ENCODE results near the gene CDC14A.
"Not testable (repeated sequence)": the region's sequence is repeated elsewhere in the genome, so short reads cannot be mapped to it uniquely, and the experiment has no call there.

Gene CDC14A

GRCh38 chr1:100398648-100399047 lies 46.3 kb downstream of the CDC14A start:
- Histone ChIP-seq H3K27ac (ENCODE audit: low read depth, low read length) (no peak overlapping the region), H3K4me3 (ENCODE audit: low read length) (no peak overlapping the region), H3K9ac (ENCODE audit: low read length) (no peak overlapping the region), H3K4me1 (ENCODE audit: control insufficient read depth, insufficient read depth, low read length) (no peaks in the 10 kb centered on the region), H3K36me3 (ENCODE audit: control insufficient read depth, insufficient read depth, low read length) (no peaks in the 10 kb centered on the region), H3K27me3 (ENCODE audit: control insufficient read depth, insufficient read depth, low read length) (no peaks in the 10 kb centered on the region)

- Histone ChIP-seq H3K4me1 (ENCODE audit: control insufficient read depth, insufficient read depth, low read length) (no peaks in the 10 kb centered on the region), H3K27me3 (ENCODE audit: control insufficient read depth, insufficient read depth, low read length) (no peaks in the 10 kb centered on the region), H3K9ac (ENCODE audit: low read length) (no peak overlapping the region), H3K36me3 (ENCODE audit: control insufficient read depth, insufficient read depth, low read length) (no peaks in the 10 kb centered on the region), H3K4me3 (ENCODE audit: low read length) (no peak overlapping the region), H3K27ac (ENCODE audit: low read depth, low read length) (no peak overlapping the region)
Measured at GRCh38 chr1:100400404-100400803, 48.1 kb downstream of the CDC14A start.

GRCh38 chr1:100404821-100405220 lies 52.5 kb downstream of the CDC14A start:
- Histone ChIP-seq H3K4me3 (ENCODE audit: low read length) (no peak overlapping the region), H3K27ac (ENCODE audit: low read depth, low read length) (no peak overlapping the region), H3K4me1 (ENCODE audit: control insufficient read depth, insufficient read depth, low read length) (no peaks in the 10 kb centered on the region)

GRCh38 chr1:100405902-100406301 lies 53.6 kb downstream of the CDC14A start:
- not testable (repeated sequence) for H3K9ac ChIP-seq (ENCODE audit: low read length); H3K27me3 ChIP-seq (ENCODE audit: control insufficient read depth, insufficient read depth, low read length); H3K27ac ChIP-seq (ENCODE audit: low read depth, low read length); H3K4me3 ChIP-seq (ENCODE audit: low read length); H3K4me1 ChIP-seq (ENCODE audit: control insufficient read depth, insufficient read depth, low read length); H3K36me3 ChIP-seq (ENCODE audit: control insufficient read depth, insufficient read depth, low read length)

More at GRCh38 chr1:100404821-100405220, 52.5 kb downstream of the CDC14A start:
- Histone ChIP-seq H3K36me3 (ENCODE audit: control insufficient read depth, insufficient read depth, low read length) (no peaks in the 10 kb centered on the region), H3K27me3 (ENCODE audit: control insufficient read depth, insufficient read depth, low read length) (no peaks in the 10 kb centered on the region), H3K9ac (ENCODE audit: low read length) (no peak overlapping the region)

GRCh38 chr1:100407390-100407789 lies 55.1 kb downstream of the CDC14A start:
- not testable (repeated sequence) for H3K27ac ChIP-seq (ENCODE audit: low read depth, low read length); H3K9ac ChIP-seq (ENCODE audit: low read length); H3K36me3 ChIP-seq (ENCODE audit: control insufficient read depth, insufficient read depth, low read length); H3K27me3 ChIP-seq (ENCODE audit: control insufficient read depth, insufficient read depth, low read length); H3K4me1 ChIP-seq (ENCODE audit: control insufficient read depth, insufficient read depth, low read length); H3K4me3 ChIP-seq (ENCODE audit: low read length)

- H3K4me3 ChIP-seq (ENCODE audit: low read length), result no peak overlapping the region
- H3K9ac ChIP-seq (ENCODE audit: low read length), result no peak overlapping the region
- no peaks in the 10 kb centered on the region for H3K4me1 ChIP-seq (ENCODE audit: control insufficient read depth, insufficient read depth, low read length)
- peaks cover 2% of the 10 kb centered on the region for H3K36me3 ChIP-seq (ENCODE audit: control insufficient read depth, insufficient read depth, low read length)
- H3K27me3 ChIP-seq (ENCODE audit: control insufficient read depth, insufficient read depth, low read length), result no peaks in the 10 kb centered on the region
- no peak overlapping the region for H3K27ac ChIP-seq (ENCODE audit: low read depth, low read length)
Measured at GRCh38 chr1:100411019-100411418, 58.7 kb downstream of the CDC14A start.

- H3K9ac ChIP-seq (ENCODE audit: low read length), result no peak overlapping the region
- H3K4me1 ChIP-seq (ENCODE audit: control insufficient read depth, insufficient read depth, low read length), result no peaks in the 10 kb centered on the region
- no peak overlapping the region for H3K4me3 ChIP-seq (ENCODE audit: low read length)
- H3K27me3 ChIP-seq (ENCODE audit: control insufficient read depth, insufficient read depth, low read length), result no peaks in the 10 kb centered on the region
- no peak overlapping the region for H3K27ac ChIP-seq (ENCODE audit: low read depth, low read length)
- peaks cover 2% of the 10 kb centered on the region for H3K36me3 ChIP-seq (ENCODE audit: control insufficient read depth, insufficient read depth, low read length)
Measured at GRCh38 chr1:100411574-100411973, 59.3 kb downstream of the CDC14A start.

GRCh38 chr1:100413035-100413434 lies 60.7 kb downstream of the CDC14A start:
- Histone ChIP-seq H3K27me3 (ENCODE audit: control insufficient read depth, insufficient read depth, low read length) (no peaks in the 10 kb centered on the region), H3K27ac (ENCODE audit: low read depth, low read length) (no peak overlapping the region), H3K4me3 (ENCODE audit: low read length) (no peak overlapping the region), H3K9ac (ENCODE audit: low read length) (no peak overlapping the region), H3K4me1 (ENCODE audit: control insufficient read depth, insufficient read depth, low read length) (no peaks in the 10 kb centered on the region), H3K36me3 (ENCODE audit: control insufficient read depth, insufficient read depth, low read length) (peaks cover 2% of the 10 kb centered on the region)

GRCh38 chr1:100414693-100415497 lies 62.6 kb downstream of the CDC14A start:
- Histone ChIP-seq H3K27me3 (ENCODE audit: control insufficient read depth, insufficient read depth, low read length) (no peaks in the 10 kb centered on the region), H3K4me3 (ENCODE audit: low read length) (no peak overlapping the region), H3K4me1 (ENCODE audit: control insufficient read depth, insufficient read depth, low read length) (no peaks in the 10 kb centered on the region), H3K27ac (ENCODE audit: low read depth, low read length) (no peak overlapping the region), H3K9ac (ENCODE audit: low read length) (no peak overlapping the region), H3K36me3 (ENCODE audit: control insufficient read depth, insufficient read depth, low read length) (peaks cover 2% of the 10 kb centered on the region)

- H3K4me1 ChIP-seq (ENCODE audit: control insufficient read depth, insufficient read depth, low read length), result no peaks in the 10 kb centered on the region
- no peak overlapping the region for H3K9ac ChIP-seq (ENCODE audit: low read length)
- no peaks in the 10 kb centered on the region for H3K27me3 ChIP-seq (ENCODE audit: control insufficient read depth, insufficient read depth, low read length)
- H3K27ac ChIP-seq (ENCODE audit: low read depth, low read length), result no peak overlapping the region
- H3K4me3 ChIP-seq (ENCODE audit: low read length), result no peak overlapping the region
- peaks cover 2% of the 10 kb centered on the region for H3K36me3 ChIP-seq (ENCODE audit: control insufficient read depth, insufficient read depth, low read length)
Measured at GRCh38 chr1:100415498-100415778, 63.1 kb downstream of the CDC14A start.

- no peak overlapping the region for H3K9ac ChIP-seq (ENCODE audit: low read length)
- no peaks in the 10 kb centered on the region for H3K36me3 ChIP-seq (ENCODE audit: control insufficient read depth, insufficient read depth, low read length)
- H3K4me3 ChIP-seq (ENCODE audit: low read length), result no peak overlapping the region
- H3K27me3 ChIP-seq (ENCODE audit: control insufficient read depth, insufficient read depth, low read length), result no peaks in the 10 kb centered on the region
- no peaks in the 10 kb centered on the region for H3K4me1 ChIP-seq (ENCODE audit: control insufficient read depth, insufficient read depth, low read length)
- no peak overlapping the region for H3K27ac ChIP-seq (ENCODE audit: low read depth, low read length)
Measured at GRCh38 chr1:100419072-100419471, 66.8 kb downstream of the CDC14A start.

- Histone ChIP-seq H3K27ac (ENCODE audit: low read depth, low read length) (no peak overlapping the region), H3K36me3 (ENCODE audit: control insufficient read depth, insufficient read depth, low read length) (no peaks in the 10 kb centered on the region), H3K27me3 (ENCODE audit: control insufficient read depth, insufficient read depth, low read length) (no peaks in the 10 kb centered on the region), H3K4me1 (ENCODE audit: control insufficient read depth, insufficient read depth, low read length) (no peaks in the 10 kb centered on the region), H3K4me3 (ENCODE audit: low read length) (no peak overlapping the region), H3K9ac (ENCODE audit: low read length) (no peak overlapping the region)
Measured at GRCh38 chr1:100422065-100422464, 69.8 kb downstream of the CDC14A start.

GRCh38 chr1:100423832-100424337 lies 71.6 kb downstream of the CDC14A start:
- no peaks in the 10 kb centered on the region for H3K36me3 ChIP-seq (ENCODE audit: control insufficient read depth, insufficient read depth, low read length)
- no peak overlapping the region for H3K4me3 ChIP-seq (ENCODE audit: low read length)
- no peaks in the 10 kb centered on the region for H3K4me1 ChIP-seq (ENCODE audit: control insufficient read depth, insufficient read depth, low read length)
- no peaks in the 10 kb centered on the region for H3K27me3 ChIP-seq (ENCODE audit: control insufficient read depth, insufficient read depth, low read length)
- no peak overlapping the region for H3K9ac ChIP-seq (ENCODE audit: low read length)
- H3K27ac ChIP-seq (ENCODE audit: low read depth, low read length), result no peak overlapping the region

Data from rectal smooth muscle tissue (tissue), 1 donor.